Mucosa of descending colon (tissue), 3 donors: Measurements from ENCODE around the gene TSEN2. TPM values are rescaled to one million over a fixed set of nuclear protein-coding genes. Genes with fewer than 3 reads are reported as not detected.

Source experiments
- ATAC-seq: fragments of 200-7000 bp; cut with Tn5 transposase; one replicate; pipeline ENCODE4 v1.9.1; 2020; ENCODE audit warnings: mild to moderate bottlenecking, moderate library complexity
- DNase-seq, 3 donors: peaks; one replicate each; pipeline ENCODE4 v3.0.0-alpha.2; 2020
- H3K36me3 ChIP-seq: fragments of 200-600 bp; one replicate; pipeline ENCODE4 v1.8.0; 2021; ENCODE audit warnings: low read depth, mild to moderate bottlenecking
- H3K4me1 ChIP-seq: fragments of 200-600 bp; one replicate; pipeline ENCODE4 v1.8.0; 2021; ENCODE audit warnings: low read depth, mild to moderate bottlenecking
- H3K4me3 ChIP-seq: fragments of 200-600 bp; one replicate; pipeline ENCODE4 v1.8.0; 2021; ENCODE audit warnings: mild to moderate bottlenecking
- H3K9me3 ChIP-seq: fragments of 200-600 bp; one replicate; pipeline ENCODE4 v1.8.0; 2021; ENCODE audit warnings: mild to moderate bottlenecking
- CTCF ChIP-seq: fragments of 200-600 bp; IDR thresholded peaks from one replicate; pipeline ENCODE4 v1.8.0; 2022; ENCODE audit warnings: antibody characterized with exemption, mild to moderate bottlenecking
- intact Hi-C, 2 donors: fragments of 100-400 bp; cut with DNase I in 1 of 2; cut with micrococcal nuclease in 1 of 2; formaldehyde crosslinking; loops; one replicate each; pipeline versions ENCODE4 v1.11.0 to v1.11.1; 2022; cut with DNase I, micrococcal nuclease
- total RNA-seq, 3 donors: library from RNA; stranded (reverse); fragmentation: NEBNext Ultra II Directional in 2 of 3; extraction: Animal tissue kit (Norgen Biotek cat#: 25700) in 2 of 3; gene quantifications; one replicate each; pipeline versions ENCODE4 v1.2.1 to v1.2.4, GENCODE V29; 2021 to 2023
- donor health status: DM: no; HTN: no; CAD: no; lungs with moderate emphysema.
- donor health status: DM: no; HTN: no; CAD: no.
- donor health status: DM: no; HTN: yes; CAD: no.

TSEN2 gene
- total RNA-seq, 3 donors from 2014 or later = 18.2 to 29.7 (median 28.8) TPM

- intact Hi-C loops = no loop called here
- peak; percentile 78 to 84 (median 82) for DNase-seq
- no peaks in the 10 kb centered on the region for H3K9me3 ChIP-seq
- ATAC-seq = peak; percentile 91
- no peaks in the 10 kb centered on the region for H3K36me3 ChIP-seq
- no peak overlapping the region for H3K4me3 ChIP-seq
- no peak for TF ChIP-seq CTCF
- H3K4me1 ChIP-seq = peaks cover 30% of the 10 kb centered on the region
These were observed 44.9 kb upstream of the TSEN2 start for GRCh38 chr3:12439161-12439940.

- no peak for TF ChIP-seq CTCF
- Histone ChIP-seq H3K4me3 (no peak overlapping the region), H3K4me1 (peaks cover 43% of the 10 kb centered on the region), H3K9me3 (no peaks in the 10 kb centered on the region), H3K36me3 (no peaks in the 10 kb centered on the region)
- DNase-seq (peak in 1 of 3 donors; percentile 66), ATAC-seq (no peak)
- intact Hi-C loops = no loop called here
These were observed 43.2 kb upstream of the TSEN2 start for GRCh38 chr3:12440927-12441714.

- TF ChIP-seq CTCF = no peak
- Histone ChIP-seq H3K4me3 (no peak overlapping the region), H3K36me3 (no peaks in the 10 kb centered on the region), H3K9me3 (no peaks in the 10 kb centered on the region), H3K4me1 (peaks cover 47% of the 10 kb centered on the region)
- intact Hi-C loops = no loop called here
- DNase-seq (no peak), ATAC-seq (no peak)
These were observed 41.4 kb upstream of the TSEN2 start for GRCh38 chr3:12442654-12443501.

GRCh38 chr3:12443781-12444522 lies 40.3 kb upstream of the TSEN2 start:
- no peaks in the 10 kb centered on the region for H3K36me3 ChIP-seq
- TF ChIP-seq CTCF = no peak
- no peak for DNase-seq
- H3K4me3 ChIP-seq = no peak overlapping the region
- ATAC-seq = no peak
- no peaks in the 10 kb centered on the region for H3K9me3 ChIP-seq
- peaks cover 47% of the 10 kb centered on the region for H3K4me1 ChIP-seq
- intact Hi-C loops = no loop called here
